NCI-H345 treated with DMSO at 0.1 percent for 48 hours (cell line): ENCODE measurements around the gene XYLT2.
"Not testable (repeated sequence)": the region's sequence is repeated elsewhere in the genome, so short reads cannot be mapped to it uniquely, and the experiment has no call there.

Source experiments
- DNase-seq: peaks from one replicate; lab custom pipeline; 2025; ENCODE audit not compliant: unreplicated experiment; lab: John Stamatoyannopoulos, UW

XYLT2 gene

GRCh38 chr17:50388728-50389127 is 42.8 kb downstream of the XYLT2 start:
- DNase-seq, result no peak

- DNase-seq, result no peak
These were observed 43.6 kb downstream of the XYLT2 start for GRCh38 chr17:50389534-50389933.

- no peak for DNase-seq
These were observed 46.7 kb downstream of the XYLT2 start for GRCh38 chr17:50392621-50393020.

GRCh38 chr17:50393700-50394099 is 47.8 kb downstream of the XYLT2 start:
- no peak for DNase-seq

- DNase-seq, result no peak
These were observed 48.8 kb downstream of the XYLT2 start for GRCh38 chr17:50394711-50395110.

DNA sequence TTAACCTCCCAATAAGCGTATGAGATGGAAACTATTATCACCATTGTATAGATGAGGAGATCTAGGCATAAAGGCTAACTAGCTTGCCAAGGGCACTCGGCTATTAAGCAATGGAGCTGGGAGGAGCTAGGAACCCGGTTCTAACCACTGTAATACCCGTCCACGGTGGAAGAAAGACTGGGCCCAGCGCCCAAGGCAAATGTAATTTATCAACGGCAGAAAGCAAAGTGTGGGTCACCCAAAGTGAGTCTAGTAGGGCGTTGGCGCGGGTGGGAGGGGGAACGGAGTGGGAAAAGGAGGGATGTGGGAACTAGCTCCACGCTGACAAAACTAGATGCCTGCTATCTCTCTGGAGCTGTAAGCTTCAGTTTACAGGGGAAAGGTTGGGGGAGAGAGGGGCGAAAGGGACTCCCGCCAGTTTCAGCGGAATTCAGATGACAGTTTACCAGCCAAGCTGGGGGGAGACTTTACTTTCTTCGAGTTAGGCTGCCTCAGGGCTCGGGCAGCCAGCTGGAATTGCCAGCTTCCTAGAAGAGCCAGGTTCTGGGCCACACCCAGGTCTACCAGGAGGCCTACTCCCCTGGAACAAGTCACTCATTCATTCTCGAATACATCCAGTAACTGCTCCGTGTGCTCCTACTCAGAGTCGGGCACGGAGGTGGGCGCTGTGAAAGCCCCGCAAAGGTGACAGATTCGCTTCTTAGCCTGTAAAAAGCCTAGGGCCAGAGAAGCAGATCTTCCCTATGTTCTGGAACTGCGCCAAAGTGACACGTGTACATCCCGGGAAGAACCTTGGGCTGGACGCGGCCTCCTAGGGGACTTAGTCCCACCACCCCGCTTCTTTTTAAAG is 50.6 kb downstream of the XYLT2 start:
- DNase-seq, result no peak

DNA sequence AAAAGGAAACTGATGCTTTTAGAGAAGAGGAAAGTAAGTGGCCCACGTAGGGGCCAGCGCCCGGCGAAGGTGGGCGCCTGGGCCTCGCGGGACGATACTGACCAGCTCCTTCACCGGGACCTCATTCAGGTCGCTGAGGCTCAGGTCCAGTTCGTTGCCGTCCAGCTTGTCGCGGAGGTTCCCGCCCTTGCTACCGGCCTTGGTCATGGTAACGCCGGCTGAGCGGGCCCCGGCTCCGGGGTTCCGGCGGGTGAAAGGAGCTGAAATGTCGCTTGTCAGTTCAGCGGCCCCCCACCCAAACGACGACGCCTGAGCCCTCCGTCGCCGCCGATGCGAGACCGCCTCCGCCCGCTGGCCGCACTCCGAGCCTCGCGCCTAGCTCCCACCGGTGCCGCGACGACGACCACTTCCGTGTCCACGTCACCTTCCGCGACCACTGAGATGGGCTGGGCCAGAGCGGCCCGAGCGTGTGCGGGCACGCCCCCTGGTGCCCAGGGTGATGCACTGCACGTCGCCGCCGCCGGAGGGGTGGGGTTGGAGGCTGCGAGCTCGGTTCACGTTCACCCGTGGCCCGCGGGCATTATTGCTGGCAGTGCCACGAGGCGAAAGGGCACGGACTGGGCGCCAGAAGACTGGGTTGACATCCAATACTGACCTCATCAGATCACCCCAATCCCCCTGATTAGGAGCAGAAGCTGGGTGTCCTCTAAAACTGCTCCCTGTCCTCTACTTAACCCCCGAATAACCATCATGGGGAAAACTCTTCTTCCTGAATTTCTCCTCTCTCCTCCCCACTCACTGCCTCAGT is 51.4 kb downstream of the XYLT2 start, which contains the start of gene LRRC59:
TSS of gene LRRC59 (minus strand) at position 413 of the 808 bp plus-strand sequence. CDS start at position 207, 206 bp downstream.
- peak; percentile 69 for DNase-seq

DNA sequence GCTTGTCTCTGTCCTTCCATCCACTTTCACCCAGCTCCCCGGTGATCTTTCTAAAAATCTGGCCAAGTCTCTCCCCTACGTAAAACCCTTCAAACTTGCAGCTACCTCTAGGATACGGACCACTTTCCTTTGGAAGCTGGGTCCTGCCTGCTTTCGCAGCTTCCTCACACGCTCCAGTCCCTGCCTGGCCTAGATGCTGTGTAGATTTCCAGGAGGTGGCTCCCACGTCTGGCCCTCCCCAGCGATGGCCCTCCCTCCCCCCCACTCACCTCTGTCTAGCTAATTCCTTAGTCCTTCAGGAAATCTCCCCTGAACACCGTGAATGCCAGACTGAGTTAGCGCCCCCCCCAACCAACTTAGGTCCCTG is 52.0 kb downstream of the XYLT2 start:
- no peak for DNase-seq

- DNase-seq, result not testable (repeated sequence)
These were observed 52.7 kb downstream of the XYLT2 start for GRCh38 chr17:50398672-50399071.

- not testable (repeated sequence) for DNase-seq
These were observed 53.7 kb downstream of the XYLT2 start for GRCh38 chr17:50399591-50399990.

- DNase-seq, result not testable (repeated sequence)
These were observed 59.4 kb downstream of the XYLT2 start for GRCh38 chr17:50405351-50405750.

- DNase-seq, result no peak
These were observed 60.7 kb downstream of the XYLT2 start for GRCh38 chr17:50406578-50406977.

- DNase-seq, result no peak
These were observed 62.0 kb downstream of the XYLT2 start for GRCh38 chr17:50407921-50408320.
